ENCODE measurements around the gene GABRR1.

- TF ChIP-seq CTCF (IDR thresholded peaks at IDR 0.05) (no peak), POLR2A (IDR thresholded peaks at IDR 0.05) (no peak), EP300 (IDR thresholded peaks at IDR 0.05; ENCODE audit: low read depth) (no peak), POLR2AphosphoS5 (IDR thresholded peaks at IDR 0.05) (no peak)
Observed at GRCh38 chr6:89221971-89222711, 5.0 kb upstream of the GABRR1 start.
